Measurements from ENCODE around the gene TNFSF11. TPM values are rescaled to one million over a fixed set of nuclear protein-coding genes. Genes with fewer than 3 reads are reported as not detected.

The TNFSF11 gene, protein sequence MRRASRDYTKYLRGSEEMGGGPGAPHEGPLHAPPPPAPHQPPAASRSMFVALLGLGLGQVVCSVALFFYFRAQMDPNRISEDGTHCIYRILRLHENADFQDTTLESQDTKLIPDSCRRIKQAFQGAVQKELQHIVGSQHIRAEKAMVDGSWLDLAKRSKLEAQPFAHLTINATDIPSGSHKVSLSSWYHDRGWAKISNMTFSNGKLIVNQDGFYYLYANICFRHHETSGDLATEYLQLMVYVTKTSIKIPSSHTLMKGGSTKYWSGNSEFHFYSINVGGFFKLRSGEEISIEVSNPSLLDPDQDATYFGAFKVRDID
- total RNA-seq, result 0.12 TPM in 1 of 2 replicates, not detected in the other

DNA sequence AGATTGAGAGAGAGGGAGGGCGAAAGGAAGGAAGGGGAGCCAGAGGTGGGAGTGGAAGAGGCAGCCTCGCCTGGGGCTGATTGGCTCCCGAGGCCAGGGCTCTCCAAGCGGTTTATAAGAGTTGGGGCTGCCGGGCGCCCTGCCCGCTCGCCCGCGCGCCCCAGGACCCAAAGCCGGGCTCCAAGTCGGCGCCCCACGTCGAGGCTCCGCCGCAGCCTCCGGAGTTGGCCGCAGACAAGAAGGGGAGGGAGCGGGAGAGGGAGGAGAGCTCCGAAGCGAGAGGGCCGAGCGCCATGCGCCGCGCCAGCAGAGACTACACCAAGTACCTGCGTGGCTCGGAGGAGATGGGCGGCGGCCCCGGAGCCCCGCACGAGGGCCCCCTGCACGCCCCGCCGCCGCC lies at the start of gene TNFSF11:
Gene TNFSF11, plus strand, starts transcription at position 142 of the 400 bp plus-strand sequence. Its CDS starts 152 bp downstream, at position 294.
- intact Hi-C loops (cut with micrococcal nuclease), result loop anchor here (10.0 kb wide), 1 partner anchor 219 kb away; no protein-coding TSS in a partner anchor

DNA sequence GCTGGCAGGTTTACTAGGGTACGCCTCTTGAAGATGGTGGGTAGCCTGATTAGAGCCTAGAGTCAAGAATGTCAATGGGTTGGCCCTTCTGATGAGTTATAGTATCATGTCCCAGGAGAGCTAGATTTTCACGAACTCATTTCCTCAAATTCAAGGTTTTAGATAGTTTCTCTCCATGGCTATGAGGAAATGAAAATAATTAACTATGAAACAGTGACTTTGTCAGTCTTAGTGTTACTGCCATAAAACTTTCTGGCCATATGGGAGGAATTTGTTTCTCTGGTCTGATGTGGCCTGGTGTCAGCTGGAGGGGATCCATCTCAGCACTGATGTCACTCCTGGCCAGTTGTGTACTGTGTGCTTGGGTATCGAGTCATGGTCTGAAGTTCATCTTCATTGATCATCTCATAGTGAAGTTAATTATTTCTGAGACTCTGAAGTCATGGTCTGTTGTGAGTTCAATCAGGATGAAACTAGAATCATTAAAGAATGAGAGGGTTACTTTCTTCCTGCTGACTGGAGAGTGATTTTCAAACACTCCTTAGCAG lies 49.4 kb upstream of the TNFSF11 start:
- intact Hi-C loops (cut with micrococcal nuclease), result no loop called here

GRCh38 chr13:42525035-42525504 lies 48.9 kb upstream of the TNFSF11 start:
- intact Hi-C loops (cut with micrococcal nuclease), result no loop called here

DNA sequence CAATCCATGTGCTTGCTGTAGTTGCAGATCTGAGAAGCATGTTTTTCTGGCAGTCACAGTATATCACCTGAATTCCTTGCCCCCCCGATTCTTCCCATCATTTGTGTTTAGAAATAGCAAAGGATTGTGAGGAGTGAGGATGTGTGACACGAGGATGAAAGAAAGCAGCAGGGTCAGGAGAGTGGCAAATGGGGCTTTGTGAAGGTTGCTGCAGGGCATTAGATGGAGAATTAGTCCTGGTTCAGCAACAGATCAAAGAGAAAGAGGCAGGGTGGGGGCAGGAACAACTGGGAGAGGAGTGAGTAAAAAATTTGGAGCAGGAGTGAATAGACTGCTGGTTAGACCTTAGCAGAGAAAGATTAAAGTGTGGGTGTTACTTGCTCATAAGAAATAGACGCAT lies 47.7 kb upstream of the TNFSF11 start:
- intact Hi-C loops (cut with micrococcal nuclease), result no loop called here

DNA sequence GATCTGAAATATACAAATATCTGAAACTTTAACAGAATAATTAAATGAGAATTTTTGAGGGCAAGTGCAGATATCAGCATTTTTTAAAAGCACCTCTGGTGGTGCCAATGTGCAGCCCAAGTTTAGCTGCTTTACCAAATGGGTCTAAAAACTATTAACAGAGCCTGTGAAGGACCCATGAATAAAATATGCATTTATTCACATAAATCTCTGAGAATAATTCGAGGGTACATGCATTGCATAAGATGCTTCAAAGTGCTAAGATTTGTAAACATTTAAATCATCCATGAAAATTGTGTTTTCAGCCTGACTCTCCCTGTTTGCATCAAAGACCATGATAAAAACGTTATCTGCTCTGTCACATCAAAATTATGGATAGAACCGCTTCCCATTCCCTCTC lies 47.1 kb upstream of the TNFSF11 start:
- intact Hi-C loops (cut with micrococcal nuclease), result no loop called here

GRCh38 chr13:42532561-42533335 lies 41.2 kb upstream of the TNFSF11 start:
- intact Hi-C loops (cut with micrococcal nuclease), result no loop called here

DNA sequence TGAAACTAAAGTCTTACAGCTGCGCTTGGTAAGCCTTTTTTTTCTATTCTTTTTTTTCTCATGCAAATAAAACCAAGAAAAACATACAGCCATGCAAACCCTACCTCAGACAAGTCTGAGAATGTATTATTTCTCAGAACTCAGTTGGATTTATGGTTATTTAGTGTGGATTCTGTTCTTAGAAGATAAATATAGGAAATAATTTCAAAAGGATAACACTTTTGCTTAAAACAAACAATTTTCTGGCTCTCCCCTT lies 40.7 kb upstream of the TNFSF11 start:
- intact Hi-C loops (cut with micrococcal nuclease), result no loop called here

DNA sequence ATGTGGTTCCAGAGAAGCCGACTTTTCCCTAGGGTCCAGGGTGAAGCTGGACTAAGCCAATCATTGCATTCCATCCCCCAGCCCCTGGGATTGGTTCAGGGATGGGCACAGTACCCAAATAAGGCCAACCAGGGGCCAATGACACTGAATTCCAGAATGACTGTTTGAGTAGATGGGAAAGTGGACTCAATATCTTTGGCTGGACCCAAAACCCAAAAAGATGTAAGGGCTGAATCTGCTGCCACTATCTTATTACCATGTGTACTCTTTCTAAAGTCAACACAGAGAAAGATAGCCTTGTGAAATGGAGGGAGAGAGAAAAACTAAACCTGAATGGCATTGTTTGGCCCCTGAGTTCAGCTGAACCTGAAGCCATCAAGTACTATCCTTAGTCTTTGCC lies 39.2 kb upstream of the TNFSF11 start:
- intact Hi-C loops (cut with micrococcal nuclease), result no loop called here

DNA sequence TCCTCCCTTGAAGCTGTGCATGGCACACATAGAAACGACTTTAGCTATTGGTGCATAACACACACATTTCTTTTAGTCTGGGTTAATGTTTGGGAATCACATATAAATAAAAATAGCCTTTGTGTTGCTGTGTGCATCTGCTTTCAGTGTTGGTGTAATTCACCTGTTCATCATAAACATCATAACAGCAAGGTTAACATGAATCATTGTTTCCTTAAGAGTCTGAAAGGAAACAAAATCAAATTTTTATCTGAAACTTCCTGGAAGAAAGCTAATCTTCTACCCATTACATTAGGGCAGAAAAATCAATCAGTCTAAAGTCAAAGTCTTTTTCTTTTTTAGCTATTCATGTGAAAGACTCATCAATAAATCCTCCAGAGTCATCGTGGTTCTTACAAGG lies 35.0 kb upstream of the TNFSF11 start:
- intact Hi-C loops (cut with micrococcal nuclease), result no loop called here

DNA sequence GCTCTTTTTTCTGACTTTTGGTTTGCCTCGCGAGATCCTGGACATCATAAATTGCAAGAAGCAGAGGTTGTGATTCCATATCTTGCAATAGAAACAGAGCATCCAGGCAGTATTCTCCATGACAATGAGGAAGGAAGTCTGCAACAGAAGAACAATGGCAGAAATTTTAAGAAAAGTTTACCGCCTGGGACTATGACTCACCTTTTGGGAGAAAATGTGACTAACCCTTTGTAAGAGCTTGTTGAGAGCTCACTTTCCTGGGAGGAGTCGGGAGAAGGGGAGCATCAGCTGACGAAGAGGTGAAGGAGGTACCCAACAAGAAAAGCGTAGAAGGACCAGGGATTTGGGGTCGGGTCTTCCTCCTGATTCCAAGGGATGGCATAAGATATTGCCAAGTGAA lies 34.3 kb upstream of the TNFSF11 start:
- intact Hi-C loops (cut with micrococcal nuclease), result no loop called here

DNA sequence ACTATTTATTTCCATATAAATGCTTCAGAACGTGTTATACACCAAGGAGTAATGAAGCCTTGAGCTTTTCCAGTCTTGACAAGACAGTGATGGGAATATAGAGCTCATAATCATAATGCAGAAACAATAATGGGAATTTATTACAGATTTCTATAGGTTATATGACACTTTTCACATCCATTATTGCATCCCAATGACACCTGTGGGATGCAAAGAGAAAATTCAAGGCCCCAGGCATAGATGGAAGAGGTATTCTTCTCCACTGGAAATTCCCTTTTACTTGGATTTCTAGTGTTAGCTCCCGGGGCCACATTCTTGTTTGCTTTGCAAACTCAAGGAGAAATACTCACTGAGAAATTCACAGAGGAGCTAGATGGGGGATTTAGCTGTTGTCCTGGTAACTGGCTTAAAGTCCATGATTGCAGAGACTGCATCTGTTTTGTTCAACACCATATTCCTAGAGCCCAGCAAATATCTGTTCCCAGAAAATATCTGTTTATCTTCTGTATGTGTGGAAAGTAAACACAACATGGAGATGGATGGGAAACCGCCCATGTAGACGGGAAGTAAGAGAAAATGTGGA lies 30.6 kb upstream of the TNFSF11 start:
- intact Hi-C loops (cut with micrococcal nuclease), result no loop called here

- intact Hi-C loops (cut with micrococcal nuclease), result no loop called here
Observed at GRCh38 chr13:42544246-42544926, 29.6 kb upstream of the TNFSF11 start.

GRCh38 chr13:42545842-42546241 lies 28.1 kb upstream of the TNFSF11 start:
- intact Hi-C loops (cut with micrococcal nuclease), result no loop called here

- intact Hi-C loops (cut with micrococcal nuclease), result no loop called here
Observed at GRCh38 chr13:42547612-42548011, 26.3 kb upstream of the TNFSF11 start.

DNA sequence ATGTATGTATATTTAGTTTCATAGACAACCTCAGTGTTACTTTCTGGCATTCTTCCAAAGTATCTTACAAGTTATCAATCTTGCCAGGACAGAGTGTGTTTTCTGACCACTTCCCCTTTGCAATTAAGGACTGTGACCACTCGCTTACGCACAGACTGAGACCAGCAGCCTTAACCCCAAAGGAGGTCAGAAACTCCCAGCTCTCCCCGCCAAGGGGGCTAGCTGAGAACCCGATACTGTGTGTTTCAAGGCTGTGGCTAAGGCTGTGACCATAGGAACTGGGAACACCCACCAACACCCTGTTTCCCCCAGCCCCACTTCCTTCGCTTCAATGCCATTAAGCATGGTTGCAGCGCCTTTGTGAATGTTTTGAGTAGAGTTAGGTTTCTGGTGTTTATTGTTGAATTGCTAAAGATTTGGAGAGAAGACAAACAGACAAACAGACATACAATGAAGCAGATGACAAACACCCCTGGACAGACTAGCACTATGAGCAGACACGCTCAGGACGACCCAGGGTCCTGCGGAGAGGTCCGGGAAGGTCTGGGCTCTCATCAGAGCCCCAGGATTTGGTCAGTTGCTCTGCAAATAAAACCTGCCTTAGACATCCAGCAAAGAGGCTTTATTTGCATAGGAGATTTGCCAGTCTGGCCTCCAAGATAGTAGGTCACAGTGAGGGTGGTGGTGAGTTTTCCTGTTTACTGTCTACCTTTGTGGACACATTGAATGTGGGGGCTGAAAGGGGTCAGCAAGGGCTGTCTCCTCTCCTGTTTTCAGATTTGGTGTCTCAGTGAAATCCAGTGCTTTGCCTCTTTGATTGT lies 25.0 kb upstream of the TNFSF11 start:
- intact Hi-C loops (cut with micrococcal nuclease), result no loop called here

- intact Hi-C loops (cut with micrococcal nuclease), result no loop called here
Observed at GRCh38 chr13:42549552-42549936, 24.4 kb upstream of the TNFSF11 start.

DNA sequence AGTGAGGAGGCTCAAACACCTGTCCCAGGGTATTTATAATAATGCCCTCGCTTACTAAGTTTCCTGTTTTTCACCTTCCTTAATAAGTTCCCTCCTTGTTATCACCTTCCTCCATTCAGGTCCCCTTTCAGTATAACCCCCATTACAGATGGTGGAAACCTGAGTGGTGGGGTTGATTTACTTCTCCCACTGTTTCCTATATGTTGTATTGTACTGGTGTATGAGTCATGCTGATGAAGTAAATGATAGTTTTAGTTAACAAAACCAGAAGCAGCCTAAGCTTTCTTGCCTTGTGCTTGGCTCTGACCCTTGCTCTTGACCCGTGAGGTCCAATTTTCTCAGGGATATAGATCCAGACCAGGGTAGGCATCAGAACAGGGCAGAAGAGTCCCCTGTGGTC lies 22.3 kb upstream of the TNFSF11 start:
- intact Hi-C loops (cut with micrococcal nuclease), result no loop called here

DNA sequence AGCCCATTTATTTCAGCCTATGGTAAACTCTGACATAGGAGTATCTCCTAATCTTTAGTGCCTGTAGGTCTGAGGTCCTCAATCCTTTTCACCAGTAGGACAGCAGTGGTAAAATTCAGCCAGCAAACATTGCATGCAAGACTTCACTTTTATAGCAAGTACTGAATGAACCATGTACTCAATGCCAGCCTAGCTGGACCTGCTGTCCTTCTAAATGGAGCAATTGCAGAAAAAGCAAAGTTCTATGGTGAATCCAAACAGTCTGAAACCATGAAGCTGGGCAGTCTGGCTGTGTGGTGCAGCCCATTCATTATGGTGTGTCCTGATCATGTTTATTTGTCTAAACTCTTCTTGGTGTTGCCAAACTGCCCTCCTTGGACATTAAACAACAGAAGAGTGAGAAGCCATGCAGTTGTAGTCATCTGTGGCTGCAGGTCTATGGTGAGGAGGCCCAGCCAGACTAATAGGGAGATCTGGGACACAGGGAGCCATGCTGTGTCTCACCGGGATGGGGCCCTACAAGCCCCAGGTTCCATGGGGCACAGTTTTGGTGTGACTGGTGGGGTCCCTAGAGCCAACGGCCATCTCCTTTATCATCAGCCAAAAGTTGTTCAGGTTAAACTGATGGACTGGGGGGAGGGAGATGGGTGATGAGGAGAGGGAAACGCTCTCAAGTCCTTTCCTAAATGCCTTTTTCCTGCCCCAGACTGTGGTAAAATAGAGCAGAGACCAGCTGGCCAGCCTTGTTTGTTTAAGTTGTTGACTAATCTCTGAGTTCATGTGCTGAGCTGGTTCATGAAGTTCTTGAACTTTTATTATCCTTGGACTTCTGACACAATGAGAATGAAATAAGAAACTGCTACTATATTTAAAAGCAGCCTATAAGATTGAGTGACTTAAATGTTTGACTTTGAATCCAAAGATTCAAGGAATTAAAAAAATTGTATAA lies 20.6 kb upstream of the TNFSF11 start:
- intact Hi-C loops (cut with micrococcal nuclease), result no loop called here

GRCh38 chr13:42559057-42559456 lies 14.9 kb upstream of the TNFSF11 start:
- intact Hi-C loops (cut with micrococcal nuclease), result no loop called here

Measured in T-helper 1 cell treated with Interleukin-12 subunit alpha and Interleukin-12 subunit beta and Interleukin-4 antibody, amounts not matched to agents 30 ng/mL and 1 ng/mL, for 36 hours (primary cell).